Bronchial epithelial cell (primary cell): Measurements from ENCODE around the gene TMEM135. TPM values are rescaled to one million over a fixed set of nuclear protein-coding genes. Genes with fewer than 3 reads are reported as not detected.

Experiments
- DNase-seq: peaks from one replicate; pipeline ENCODE4 v3.0.0-alpha.2; 2010; ENCODE audit warnings: low read depth
- FAIRE-seq: peaks from 2 replicates; lab custom pipeline; 2011; peaks lifted over from hg19 to GRCh38; lab: Jason Lieb, UNC
- H3K27me3 ChIP-seq: 2 replicates; pipeline ENCODE4 v1.5.1; 2011; ENCODE audit warnings: low read length; ENCODE audit not compliant: control insufficient read depth, insufficient read depth
- H3K36me3 ChIP-seq: 2 replicates; pipeline ENCODE4 v1.5.1; 2011; ENCODE audit warnings: low read length; ENCODE audit not compliant: control insufficient read depth, insufficient read depth
- H3K4me3 ChIP-seq: 2 replicates; pipeline ENCODE4 v1.5.1; 2011; ENCODE audit warnings: mild to moderate bottlenecking, low read depth, low read length, control low read depth
- CTCF ChIP-seq: IDR thresholded peaks from 2 replicates; pipeline ENCODE4 v1.5.1; 2011; ENCODE audit warnings: mild to moderate bottlenecking, moderate library complexity, low read length, control low read depth, inconsistent platforms; ENCODE audit not compliant: insufficient read depth, severe bottlenecking
- total RNA-seq: library from RNA; depleted of rRNA; stranded (reverse); fragments of >200 nt; gene quantifications from 2 replicates; pipeline ENCODE4 v1.2.1, GENCODE V29; 2014

TMEM135 gene
- total RNA-seq, 1 donor from 2014 or later: 6.8 TPM

- Histone ChIP-seq H3K27me3 (no peaks in the 10 kb centered on the region), H3K36me3 (no peaks in the 10 kb centered on the region), H3K4me3 (no peak overlapping the region)
- no peak for FAIRE-seq
- no peak for DNase-seq
- TF ChIP-seq CTCF: no peak
These were observed 72.9 kb downstream of the TMEM135 start for GRCh38 chr11:87110443-87111131.

- TF ChIP-seq CTCF: no peak
- no peak for FAIRE-seq
- H3K36me3 ChIP-seq: no peaks in the 10 kb centered on the region
- H3K27me3 ChIP-seq: no peaks in the 10 kb centered on the region
- no peak overlapping the region for H3K4me3 ChIP-seq
- no peak for DNase-seq
These were observed 76.4 kb downstream of the TMEM135 start for GRCh38 chr11:87114093-87114492.

GRCh38 chr11:87116185-87116584 is 78.5 kb downstream of the TMEM135 start:
- DNase-seq (no peak), FAIRE-seq (no peak)
- TF ChIP-seq CTCF: no peak
- Histone ChIP-seq H3K36me3 (no peaks in the 10 kb centered on the region), H3K27me3 (no peaks in the 10 kb centered on the region), H3K4me3 (no peak overlapping the region)

- DNase-seq (no peak), FAIRE-seq (no peak)
- TF ChIP-seq CTCF: no peak
- H3K36me3 ChIP-seq: no peaks in the 10 kb centered on the region
- H3K4me3 ChIP-seq: no peak overlapping the region
- no peaks in the 10 kb centered on the region for H3K27me3 ChIP-seq
These were observed 83.2 kb downstream of the TMEM135 start for GRCh38 chr11:87120937-87121336.

GRCh38 chr11:87122852-87123251 is 85.1 kb downstream of the TMEM135 start:
- no peak for FAIRE-seq
- H3K4me3 ChIP-seq: no peak overlapping the region
- no peaks in the 10 kb centered on the region for H3K27me3 ChIP-seq
- no peak for DNase-seq
- no peaks in the 10 kb centered on the region for H3K36me3 ChIP-seq
- TF ChIP-seq CTCF: no peak

- Histone ChIP-seq H3K4me3 (no peak overlapping the region), H3K27me3 (no peaks in the 10 kb centered on the region), H3K36me3 (no peaks in the 10 kb centered on the region)
- no peak for TF ChIP-seq CTCF
- DNase-seq (peak; percentile 52), FAIRE-seq (no peak)
These were observed 87.5 kb downstream of the TMEM135 start for GRCh38 chr11:87125257-87125656.
